Measurements from ENCODE around the gene CDR2.
"Not testable (repeated sequence)": the region's sequence is repeated elsewhere in the genome, so short reads cannot be mapped to it uniquely, and the experiment has no call there.

Gene CDR2
- 5.0 to 25.3 (median 17.8) reads per million in 17 experiments for total RNA-seq

- peak; percentile 98 to 99 (median 99) for DNase-seq
Measured at GRCh38 chr16:22374311-22375116, at the start of gene CDR2. CDR2 (minus strand) TSS chr16:22374619; CDS start chr16:22374309, 310 bp downstream.

- DNase-seq: no peak
Measured at GRCh38 chr16:22423716-22424115, 49.3 kb upstream of the CDR2 start.

- no peak for DNase-seq
Measured at GRCh38 chr16:22421136-22421535, 46.7 kb upstream of the CDR2 start.

- DNase-seq: no peak
Measured at GRCh38 chr16:22420606-22421135, 46.3 kb upstream of the CDR2 start.

- no peak for DNase-seq
Measured at GRCh38 chr16:22419908-22420307, 45.5 kb upstream of the CDR2 start.

- DNase-seq: no peak
Measured at GRCh38 chr16:22418826-22419225, 44.4 kb upstream of the CDR2 start.

GRCh38 chr16:22417798-22418197 is 43.4 kb upstream of the CDR2 start:
- DNase-seq: not testable (repeated sequence)

GRCh38 chr16:22417019-22417418 is 42.6 kb upstream of the CDR2 start:
- peak in 2 of 4 experiments; percentile 21 to 47 for DNase-seq

GRCh38 chr16:22413819-22414218 is 39.4 kb upstream of the CDR2 start:
- DNase-seq: no peak

GRCh38 chr16:22407486-22407885 is 33.1 kb upstream of the CDR2 start:
- DNase-seq: no peak

- DNase-seq: no peak
Measured at GRCh38 chr16:22402191-22402590, 27.8 kb upstream of the CDR2 start.

GRCh38 chr16:22400900-22401299 is 26.5 kb upstream of the CDR2 start:
- peak; percentile 69 to 86 (median 84) for DNase-seq

GRCh38 chr16:22397931-22398330 is 23.5 kb upstream of the CDR2 start:
- DNase-seq: no peak

- DNase-seq: no peak
Measured at GRCh38 chr16:22397464-22397863, 23.0 kb upstream of the CDR2 start.

- no peak for DNase-seq
Measured at GRCh38 chr16:22395960-22396359, 21.5 kb upstream of the CDR2 start.

- no peak for DNase-seq
Measured at GRCh38 chr16:22394121-22394520, 19.7 kb upstream of the CDR2 start.

- DNase-seq: no peak
Measured at GRCh38 chr16:22388101-22388644, 13.8 kb upstream of the CDR2 start.

- DNase-seq: no peak
Measured at GRCh38 chr16:22386976-22387375, 12.6 kb upstream of the CDR2 start.

GRCh38 chr16:22385196-22385595 is 10.8 kb upstream of the CDR2 start:
- no peak for DNase-seq

GRCh38 chr16:22383827-22384226 is 9.4 kb upstream of the CDR2 start:
- no peak for DNase-seq

GRCh38 chr16:22381392-22381791 is 7.0 kb upstream of the CDR2 start:
- DNase-seq: no peak

- no peak for DNase-seq
Measured at GRCh38 chr16:22380529-22380928, 6.1 kb upstream of the CDR2 start.

GRCh38 chr16:22379656-22380055 is 5.2 kb upstream of the CDR2 start:
- no peak for DNase-seq

Data from suppressor macrophage (primary cell).